GM12878 (cell line): ENCODE measurements around the gene AFF1. TPM values are rescaled to one million over a fixed set of nuclear protein-coding genes. Genes with fewer than 3 reads are reported as not detected.

Source experiments
- ATAC-seq: fragments of 200-7000 bp; cut with Tn5 transposase; 3 replicates; pipeline ENCODE4 v1.9.1; 2020; ENCODE audit warnings: mild to moderate bottlenecking, moderate library complexity
- BruUV-seq: library from RNA; stranded (reverse); fragments of 400-500 nt; replicated peaks from 2 replicates; lab custom pipeline; 2021; lab: Mats Ljungman, UMichigan
- CTCF ChIA-PET: fragments of 300-600 bp; sonication (Branson Sonifier 250); formaldehyde crosslinking; extraction: SDS; loops from one replicate; lab custom pipeline; 2021; ENCODE audit warnings: inconsistent platforms; lab: Yijun Ruan, JAX
- POLR2A ChIA-PET: fragments of 350-600 bp; formaldehyde crosslinking; extraction: SDS; loops from one replicate; lab custom pipeline; 2021; ENCODE audit warnings: inconsistent platforms; lab: Charles Lee
- RAD21 ChIA-PET: fragments of 300-600 bp; sonication (Branson Sonifier 250); formaldehyde crosslinking; loops from one replicate; lab custom pipeline; 2023; ENCODE audit warnings: antibody characterized with exemption; ENCODE audit not compliant: unreplicated experiment; lab: Charles Lee
- SMC1A ChIA-PET: fragments of 300-600 bp; sonication (Branson Sonifier 250); formaldehyde crosslinking; loops from one replicate; lab custom pipeline; 2023; ENCODE audit not compliant: unreplicated experiment, uncharacterized antibody; lab: Charles Lee
- DNase-seq: peaks from one replicate; pipeline ENCODE4 v3.0.0-alpha.2; 2011; ENCODE audit warnings: low read depth, low spot score
- FAIRE-seq: peaks from 3 replicates; lab custom pipeline; 2011; peaks lifted over from hg19 to GRCh38; lab: Jason Lieb, UNC
- H2AFZ ChIP-seq: 2 replicates; pipeline ENCODE4 v1.6.0; 2011; ENCODE audit warnings: low read depth, low read length, control low read depth; ENCODE audit not compliant: control insufficient read depth
- H3K27ac ChIP-seq: 2 replicates; pipeline ENCODE4 v1.5.1; 2011; ENCODE audit warnings: control low read depth; ENCODE audit not compliant: control insufficient read depth, insufficient read depth
- H3K27me3 ChIP-seq, 2 experiments: replicated peaks in 1 of 2; 2 replicates each; pipeline versions ENCODE4 v1.6.0 to v1.6.1; 2011; ENCODE audit warnings: low read length in 1 of 2; ENCODE audit not compliant: control insufficient read depth in 2 of 2, insufficient read depth in 2 of 2
- H3K36me3 ChIP-seq, 2 experiments: 2 replicates each; pipeline ENCODE4 v1.5.1; 2011; ENCODE audit warnings: low read length in 1 of 2; ENCODE audit not compliant: control insufficient read depth in 2 of 2, insufficient read depth in 2 of 2
- H3K4me1 ChIP-seq: 2 replicates; pipeline ENCODE4 v1.6.1; 2011; ENCODE audit warnings: mild to moderate bottlenecking, low read length, moderate library complexity, mixed read lengths; ENCODE audit not compliant: control insufficient read depth, insufficient read depth
- H3K4me2 ChIP-seq: 2 replicates; pipeline ENCODE4 v1.6.0; 2011; ENCODE audit warnings: control low read depth; ENCODE audit not compliant: control insufficient read depth, insufficient read depth
- H3K4me3 ChIP-seq: fragments of 200-600 bp; sonication (generic); 2 replicates; pipeline ENCODE4 v1.5.1; 2016
- H3K79me2 ChIP-seq: 2 replicates; pipeline ENCODE4 v1.6.0; 2011; ENCODE audit warnings: low read length; ENCODE audit not compliant: control insufficient read depth, insufficient read depth
- H3K9ac ChIP-seq: 2 replicates; pipeline ENCODE4 v1.8.0; 2011; ENCODE audit warnings: low read length, control low read depth, mixed read lengths; ENCODE audit not compliant: control insufficient read depth, insufficient read depth
- H3K9me3 ChIP-seq: replicated peaks from 3 replicates; pipeline ENCODE4 v1.5.1; 2011; ENCODE audit warnings: mild to moderate bottlenecking, low read length; ENCODE audit not compliant: control insufficient read depth, insufficient read depth
- H4K20me1 ChIP-seq: 2 replicates; pipeline ENCODE4 v1.6.0; 2011; ENCODE audit not compliant: control insufficient read depth, insufficient read depth
- CBX5 ChIP-seq: sonication (generic); IDR thresholded peaks from 2 replicates; pipeline ENCODE4 v1.6.1; 2016; ENCODE audit warnings: low read depth, moderate library complexity, mild to moderate bottlenecking, inconsistent platforms
- DPF2 ChIP-seq: fragments of 450-650 bp; IDR thresholded peaks from 2 replicates; pipeline ENCODE4 v1.6.1; 2017; ENCODE audit warnings: mild to moderate bottlenecking
- EED ChIP-seq: sonication (generic); IDR thresholded peaks from 2 replicates; pipeline ENCODE4 v1.6.1; 2016; ENCODE audit warnings: antibody characterized with exemption, low read depth
- FOXK2 ChIP-seq: fragments of 450-650 bp; IDR thresholded peaks from 2 replicates; pipeline ENCODE4 v1.6.1; 2017; ENCODE audit warnings: mild to moderate bottlenecking, moderate library complexity
- JUNB ChIP-seq: IDR thresholded peaks from 2 replicates; pipeline ENCODE4 v1.6.1; 2016; ENCODE audit warnings: antibody characterized with exemption, mild to moderate bottlenecking
- POLR2AphosphoS5 ChIP-seq: IDR thresholded peaks from 2 replicates; pipeline ENCODE4 v1.6.1; 2011; ENCODE audit warnings: mild to moderate bottlenecking, low read length, inconsistent platforms
- RAD51 ChIP-seq: fragments of 450-650 bp; IDR thresholded peaks from 2 replicates; pipeline ENCODE4 v1.6.1; 2016; ENCODE audit warnings: moderate library complexity, mild to moderate bottlenecking, inconsistent platforms
- SIN3A ChIP-seq: IDR thresholded peaks from 2 replicates; pipeline ENCODE4 v1.6.1; 2012; ENCODE audit warnings: low read depth, low read length, improper control_type of control experiment
- SPI1 ChIP-seq: IDR thresholded peaks from 2 replicates; pipeline ENCODE4 v1.6.1; 2011; ENCODE audit warnings: low read depth, mild to moderate bottlenecking, low read length, moderate library complexity, borderline replicate concordance; ENCODE audit not compliant: insufficient read depth
- SREBF1 ChIP-seq: IDR thresholded peaks from 2 replicates; pipeline ENCODE4 v1.6.1; 2012; ENCODE audit warnings: mild to moderate bottlenecking, low read length
- SRF ChIP-seq, 2 experiments: IDR thresholded peaks; 2 replicates each; pipeline ENCODE4 v1.6.1; 2011; ENCODE audit warnings: low read depth in 2 of 2, low read length in 2 of 2, mild to moderate bottlenecking in 1 of 2, moderate library complexity in 1 of 2
- WGBS: methylation state at CpG from one replicate; pipeline ENCODE4 v1.1.6; 2016; ENCODE audit warnings: low lambda C conversion rate; ENCODE audit not compliant: insufficient replicate concordance, insufficient coverage; ENCODE audit errors: missing lambda C conversion rate; 5-methylcytosine and 5-hydroxymethylcytosine counted together
- in situ Hi-C: fragments of 300-500 bp; cut with MboI; formaldehyde crosslinking; loops from 9 replicates; pipeline ENCODE4 v1.14.3; 2018; ENCODE audit warnings: mixed read lengths
- intact Hi-C: fragments of 100-400 bp; cut with micrococcal nuclease; formaldehyde crosslinking; loops from one replicate; pipeline ENCODE4 v1.14.2; 2022; ENCODE audit not compliant: unreplicated experiment
- polyA plus RNA-seq, 11 experiments: library from polyadenylated mRNA; depleted of rRNA in 4 of 11; unstranded in 6 of 11; stranded (reverse) in 5 of 11; fragments of >200 nt; fragmentation: Nextera tagmentation in 4 of 11; fragmentation: Illumina TruSeq in 1 of 11; extraction: Ambion mirVana in 4 of 11; extraction: Trizol in 1 of 11; gene quantifications; 1 replicate in 1 of 11; 2 replicates in 10 of 11; pipeline versions ENCODE4 v1.2.1 to v1.2.3, GENCODE V29; 2011 to 2016; ENCODE audit warnings: inconsistent platforms in 2 of 11, missing spikeins in 2 of 11, low read depth in 1 of 11
- total RNA-seq, 4 experiments: library from RNA; depleted of rRNA in 3 of 4; stranded (reverse); fragments of >200 nt in 3 of 4; fragmentation: Illumina TruSeq in 1 of 4; extraction: Trizol in 1 of 4; gene quantifications; 2 replicates each; pipeline versions ENCODE4 v1.2.1 to v1.2.3, GENCODE V29; 2013 to 2021
- TF ChIP-seq, protein P1 (sequence below): IDR thresholded peaks from 2 replicates; pipeline ENCODE4 v1.6.1; 2012; ENCODE audit warnings: mild to moderate bottlenecking, low read depth, low read length

The AFF1 gene
- total and polyA plus RNA-seq, 10 of the 15 experiments (the other 5 are each of a cell fraction or from before 2014, with no cell fraction given), result 3.5 to 56.1 (median 21.5) TPM

DNA sequence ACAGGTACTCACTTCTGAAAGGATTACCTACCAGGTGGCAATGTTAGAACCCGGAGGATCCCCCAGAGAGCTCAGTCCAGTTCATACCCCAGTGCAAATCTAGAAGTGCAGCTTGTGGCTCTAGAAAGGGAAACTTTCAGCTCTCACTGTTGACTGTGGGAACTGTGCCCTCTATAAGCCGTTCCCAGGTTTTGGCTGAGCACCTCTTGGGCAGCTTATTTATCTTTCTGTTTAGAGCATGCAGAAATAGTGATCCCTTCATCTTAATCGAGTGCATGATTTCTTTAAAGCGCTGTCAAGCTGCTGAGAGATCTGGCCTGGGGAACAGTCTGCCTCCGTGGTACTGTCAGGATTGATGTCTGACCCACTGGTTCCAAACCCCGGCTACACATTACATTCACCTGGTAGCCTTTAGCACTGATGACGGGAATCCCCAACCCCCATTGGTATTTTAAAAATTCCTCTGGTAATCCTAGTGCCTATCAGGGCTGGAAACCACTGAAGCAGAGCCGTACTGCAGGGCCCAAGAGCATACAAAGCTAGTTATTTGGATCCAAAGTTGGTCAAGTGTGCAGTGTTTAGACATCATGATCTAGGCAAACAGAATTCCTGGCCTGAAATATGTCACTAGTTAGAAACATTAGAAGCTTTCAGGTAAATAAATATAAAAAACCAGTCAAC is 182.4 kb downstream of the AFF1 start:
- no peaks in the 10 kb centered on the region; the same call in 1 of the 2 replicates for H3K4me1 ChIP-seq
- TF ChIP-seq, protein P1, sequence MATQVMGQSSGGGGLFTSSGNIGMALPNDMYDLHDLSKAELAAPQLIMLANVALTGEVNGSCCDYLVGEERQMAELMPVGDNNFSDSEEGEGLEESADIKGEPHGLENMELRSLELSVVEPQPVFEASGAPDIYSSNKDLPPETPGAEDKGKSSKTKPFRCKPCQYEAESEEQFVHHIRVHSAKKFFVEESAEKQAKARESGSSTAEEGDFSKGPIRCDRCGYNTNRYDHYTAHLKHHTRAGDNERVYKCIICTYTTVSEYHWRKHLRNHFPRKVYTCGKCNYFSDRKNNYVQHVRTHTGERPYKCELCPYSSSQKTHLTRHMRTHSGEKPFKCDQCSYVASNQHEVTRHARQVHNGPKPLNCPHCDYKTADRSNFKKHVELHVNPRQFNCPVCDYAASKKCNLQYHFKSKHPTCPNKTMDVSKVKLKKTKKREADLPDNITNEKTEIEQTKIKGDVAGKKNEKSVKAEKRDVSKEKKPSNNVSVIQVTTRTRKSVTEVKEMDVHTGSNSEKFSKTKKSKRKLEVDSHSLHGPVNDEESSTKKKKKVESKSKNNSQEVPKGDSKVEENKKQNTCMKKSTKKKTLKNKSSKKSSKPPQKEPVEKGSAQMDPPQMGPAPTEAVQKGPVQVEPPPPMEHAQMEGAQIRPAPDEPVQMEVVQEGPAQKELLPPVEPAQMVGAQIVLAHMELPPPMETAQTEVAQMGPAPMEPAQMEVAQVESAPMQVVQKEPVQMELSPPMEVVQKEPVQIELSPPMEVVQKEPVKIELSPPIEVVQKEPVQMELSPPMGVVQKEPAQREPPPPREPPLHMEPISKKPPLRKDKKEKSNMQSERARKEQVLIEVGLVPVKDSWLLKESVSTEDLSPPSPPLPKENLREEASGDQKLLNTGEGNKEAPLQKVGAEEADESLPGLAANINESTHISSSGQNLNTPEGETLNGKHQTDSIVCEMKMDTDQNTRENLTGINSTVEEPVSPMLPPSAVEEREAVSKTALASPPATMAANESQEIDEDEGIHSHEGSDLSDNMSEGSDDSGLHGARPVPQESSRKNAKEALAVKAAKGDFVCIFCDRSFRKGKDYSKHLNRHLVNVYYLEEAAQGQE, result no peak
- TF ChIP-seq FOXK2 (no peak), JUNB (no peak), SIN3A (no peak), RAD51 (no peak), SREBF1 (no peak), POLR2AphosphoS5 (no peak; the same call in 1 of the 2 replicates), CBX5 (no peak), SPI1 (no peak), SRF (IDR thresholded peaks at IDR 0.05; ENCODE audit: low read depth in 2 of 2, low read length in 2 of 2) (no peak), DPF2 (no peak), EED (no peak)
- TF ChIP-seq, all 136 proteins: peak for 0
- DNase-seq (no peak), FAIRE-seq (no peak), ATAC-seq (no peak)
- TSS peak; percentile 9 for BruUV-seq
- Histone ChIP-seq H3K27me3 (no peaks in the 10 kb centered on the region), H2AFZ (no peak overlapping the region), H3K36me3 (peaks cover 17 to 57% of the 10 kb centered on the region in 2 experiments), H3K9ac (no peak overlapping the region), H3K9me3 (no peaks in the 10 kb centered on the region; the same call in 2 of the 3 replicates), H3K4me3 (no peak overlapping the region), H3K27ac (no peak overlapping the region), H3K4me2 (no peak overlapping the region), H4K20me1 (no peaks in the 10 kb centered on the region), H3K79me2 (peaks cover 12% of the 10 kb centered on the region)
- in situ Hi-C loops, result no loop called here
- ChIA-PET SMC1A (interaction anchor here (1.1 to 3.7 kb wide), 3 partner anchors 11 to 164 kb away, joined by 3 to 19 read pairs (median 11); no protein-coding TSS in a partner anchor), RAD21 (no interaction called here), CTCF (interaction anchor here (4.6 kb wide), 1 partner anchor 195 kb away, joined by 21 read pairs; no protein-coding TSS in a partner anchor), POLR2A (interaction anchor here (1.1 kb wide), 1 partner anchor 80 kb away, joined by 3 read pairs; no protein-coding TSS in a partner anchor)
- intact Hi-C loops, result no loop called here
- WGBS, result 90% methylated on average over 8 of the region's 8 CpGs
